IMR-90 (cell line): ENCODE results near the gene WDR49.

ENCODE experiments used
- CEBPB ChIP-seq: IDR thresholded peaks from 2 replicates; pipeline ENCODE4 v1.6.1; 2012; ENCODE audit warnings: low read depth, low read length, improper control_type of control experiment
- CHD1 ChIP-seq: IDR thresholded peaks from 2 replicates; pipeline ENCODE4 v1.6.1; 2012; ENCODE audit warnings: low read depth, low read length, improper control_type of control experiment
- FOS ChIP-seq: fragments of 150-350 bp; IDR thresholded peaks from 2 replicates; pipeline ENCODE4 v1.6.1; 2016; ENCODE audit warnings: low read depth, low read length
- MAFK ChIP-seq: IDR thresholded peaks from 2 replicates; pipeline ENCODE4 v1.6.1; 2012; ENCODE audit warnings: low read depth, low read length, improper control_type of control experiment
- NFE2L2 ChIP-seq: fragments of 150-350 bp; IDR thresholded peaks from 2 replicates; pipeline ENCODE4 v1.6.1; 2016; ENCODE audit warnings: low read depth, mild to moderate bottlenecking, low read length
- POLR2A ChIP-seq: IDR thresholded peaks from 2 replicates; pipeline ENCODE4 v1.6.1; 2012; ENCODE audit warnings: mild to moderate bottlenecking, low read depth, low read length
- RAD21 ChIP-seq: IDR thresholded peaks from 2 replicates; pipeline ENCODE4 v1.6.1; 2012; ENCODE audit warnings: low read length, improper control_type of control experiment
- SMC3 ChIP-seq: fragments of 150-350 bp; IDR thresholded peaks from 2 replicates; pipeline ENCODE4 v1.6.1; 2016; ENCODE audit warnings: low read depth, mild to moderate bottlenecking, antibody characterized with exemption, low read length, moderate library complexity
- TF ChIP-seq, protein P1 (sequence below): conservative IDR thresholded peaks from 2 replicates; pipeline ENCODE4 v1.5.1; 2012; ENCODE audit warnings: mild to moderate bottlenecking, low read depth, low read length, improper control_type of control experiment
- TF ChIP-seq, protein P2 (sequence below): fragments of 150-350 bp; IDR thresholded peaks from 2 replicates; pipeline ENCODE4 v1.6.1; 2017; ENCODE audit warnings: mild to moderate bottlenecking, antibody characterized with exemption, low read length, low read depth

DNA sequence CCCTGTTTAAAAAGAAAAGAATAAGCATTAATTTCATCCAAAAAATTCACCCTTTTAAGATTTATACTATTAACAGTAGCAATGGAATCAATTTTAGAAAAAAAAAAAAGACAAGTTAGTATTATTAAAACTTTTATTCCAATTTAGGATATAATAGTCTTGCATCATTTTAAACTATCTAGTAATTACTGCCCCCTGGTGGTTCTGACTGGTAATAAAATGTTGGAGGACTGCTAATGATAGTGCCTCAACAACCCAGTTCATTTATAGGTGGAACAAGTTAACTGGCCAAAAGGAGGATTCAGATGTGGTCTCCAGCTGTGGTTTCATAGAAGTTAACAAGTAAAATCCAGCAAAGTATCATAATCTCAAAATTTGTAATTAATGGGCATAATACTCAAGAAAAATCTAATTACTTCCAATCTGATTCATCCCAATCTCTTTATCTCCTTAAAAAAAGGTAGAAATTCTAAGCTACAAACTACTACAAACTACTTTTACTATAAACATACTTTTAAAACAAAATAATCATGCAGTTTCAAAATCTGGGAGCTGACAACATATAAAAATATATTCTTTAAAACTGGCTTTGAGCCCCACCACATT lies 30.7 kb upstream of the WDR49 start:
- TF ChIP-seq, protein P1, sequence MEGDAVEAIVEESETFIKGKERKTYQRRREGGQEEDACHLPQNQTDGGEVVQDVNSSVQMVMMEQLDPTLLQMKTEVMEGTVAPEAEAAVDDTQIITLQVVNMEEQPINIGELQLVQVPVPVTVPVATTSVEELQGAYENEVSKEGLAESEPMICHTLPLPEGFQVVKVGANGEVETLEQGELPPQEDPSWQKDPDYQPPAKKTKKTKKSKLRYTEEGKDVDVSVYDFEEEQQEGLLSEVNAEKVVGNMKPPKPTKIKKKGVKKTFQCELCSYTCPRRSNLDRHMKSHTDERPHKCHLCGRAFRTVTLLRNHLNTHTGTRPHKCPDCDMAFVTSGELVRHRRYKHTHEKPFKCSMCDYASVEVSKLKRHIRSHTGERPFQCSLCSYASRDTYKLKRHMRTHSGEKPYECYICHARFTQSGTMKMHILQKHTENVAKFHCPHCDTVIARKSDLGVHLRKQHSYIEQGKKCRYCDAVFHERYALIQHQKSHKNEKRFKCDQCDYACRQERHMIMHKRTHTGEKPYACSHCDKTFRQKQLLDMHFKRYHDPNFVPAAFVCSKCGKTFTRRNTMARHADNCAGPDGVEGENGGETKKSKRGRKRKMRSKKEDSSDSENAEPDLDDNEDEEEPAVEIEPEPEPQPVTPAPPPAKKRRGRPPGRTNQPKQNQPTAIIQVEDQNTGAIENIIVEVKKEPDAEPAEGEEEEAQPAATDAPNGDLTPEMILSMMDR = peak; percentile 58
- no peak for TF ChIP-seq FOS
- no peak for TF ChIP-seq POLR2A
- peak; percentile 76 for TF ChIP-seq CEBPB
- peak; percentile 39; the same call in 1 of the 2 replicates for TF ChIP-seq SMC3
- TF ChIP-seq RAD21 = peak; percentile 18; the same call in 1 of the 2 replicates
- no peak for TF ChIP-seq MAFK
- TF ChIP-seq, protein P2, sequence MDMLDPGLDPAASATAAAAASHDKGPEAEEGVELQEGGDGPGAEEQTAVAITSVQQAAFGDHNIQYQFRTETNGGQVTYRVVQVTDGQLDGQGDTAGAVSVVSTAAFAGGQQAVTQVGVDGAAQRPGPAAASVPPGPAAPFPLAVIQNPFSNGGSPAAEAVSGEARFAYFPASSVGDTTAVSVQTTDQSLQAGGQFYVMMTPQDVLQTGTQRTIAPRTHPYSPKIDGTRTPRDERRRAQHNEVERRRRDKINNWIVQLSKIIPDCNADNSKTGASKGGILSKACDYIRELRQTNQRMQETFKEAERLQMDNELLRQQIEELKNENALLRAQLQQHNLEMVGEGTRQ = no peak
- TF ChIP-seq CHD1 = no peak
- TF ChIP-seq NFE2L2 = no peak
